Stomach (tissue), 4 donors: ENCODE data around the gene ITPKB.

Experiments used
- EP300 ChIP-seq: sonication (generic); formaldehyde crosslinking; IDR thresholded peaks from one replicate; pipeline ENCODE4 v1.6.1; 2017; ENCODE audit warnings: antibody characterized with exemption
- POLR2A ChIP-seq, 4 donors: fragments of 450-650 bp; IDR thresholded peaks; one replicate each; pipeline ENCODE4 v1.6.1; 2016; ENCODE audit warnings: antibody characterized with exemption in 4 of 4, control low read depth in 2 of 4, mild to moderate bottlenecking in 1 of 4, moderate library complexity in 1 of 4
- TF ChIP-seq, protein P1 (sequence below), 7 experiments: fragments of 450-650 bp in 4 of 7; fragments of 200-600 bp in 3 of 7; sonication (generic) in 3 of 7; IDR thresholded peaks; one replicate each; pipeline ENCODE4 v1.5.1; 2016 to 2019; ENCODE audit warnings: antibody characterized with exemption in 7 of 7, control low read depth in 2 of 7, mild to moderate bottlenecking in 1 of 7

DNA sequence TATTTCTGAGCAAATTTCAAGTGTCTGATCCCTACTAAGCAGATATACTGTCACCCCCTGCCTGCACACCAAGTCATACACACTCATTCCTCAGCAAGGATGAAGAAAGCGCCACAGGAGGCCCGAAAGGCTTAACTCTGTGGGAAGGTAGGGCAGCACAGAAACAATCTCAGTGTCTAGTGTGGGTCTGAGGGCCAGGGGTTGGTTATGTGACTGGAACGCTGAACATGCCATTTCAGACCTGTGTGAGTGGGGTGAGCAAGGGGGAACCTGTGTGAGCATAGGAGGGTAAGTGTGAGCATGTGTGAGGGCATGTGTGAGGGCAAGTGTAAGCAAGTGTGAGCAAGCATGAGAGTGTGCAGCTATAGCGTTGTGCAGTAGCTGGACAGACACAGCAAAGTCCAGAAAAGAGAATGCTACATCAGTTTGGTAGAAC, 6.2 kb downstream of the ITPKB start:
- TF ChIP-seq, protein P1, sequence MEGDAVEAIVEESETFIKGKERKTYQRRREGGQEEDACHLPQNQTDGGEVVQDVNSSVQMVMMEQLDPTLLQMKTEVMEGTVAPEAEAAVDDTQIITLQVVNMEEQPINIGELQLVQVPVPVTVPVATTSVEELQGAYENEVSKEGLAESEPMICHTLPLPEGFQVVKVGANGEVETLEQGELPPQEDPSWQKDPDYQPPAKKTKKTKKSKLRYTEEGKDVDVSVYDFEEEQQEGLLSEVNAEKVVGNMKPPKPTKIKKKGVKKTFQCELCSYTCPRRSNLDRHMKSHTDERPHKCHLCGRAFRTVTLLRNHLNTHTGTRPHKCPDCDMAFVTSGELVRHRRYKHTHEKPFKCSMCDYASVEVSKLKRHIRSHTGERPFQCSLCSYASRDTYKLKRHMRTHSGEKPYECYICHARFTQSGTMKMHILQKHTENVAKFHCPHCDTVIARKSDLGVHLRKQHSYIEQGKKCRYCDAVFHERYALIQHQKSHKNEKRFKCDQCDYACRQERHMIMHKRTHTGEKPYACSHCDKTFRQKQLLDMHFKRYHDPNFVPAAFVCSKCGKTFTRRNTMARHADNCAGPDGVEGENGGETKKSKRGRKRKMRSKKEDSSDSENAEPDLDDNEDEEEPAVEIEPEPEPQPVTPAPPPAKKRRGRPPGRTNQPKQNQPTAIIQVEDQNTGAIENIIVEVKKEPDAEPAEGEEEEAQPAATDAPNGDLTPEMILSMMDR (IDR thresholded peaks at IDR 0.05) = no peak
- TF ChIP-seq POLR2A (IDR thresholded peaks at IDR 0.05) (no peak), EP300 (no peak)
